ENCODE measurements around the gene NIPAL4.

Gene NIPAL4

DNA sequence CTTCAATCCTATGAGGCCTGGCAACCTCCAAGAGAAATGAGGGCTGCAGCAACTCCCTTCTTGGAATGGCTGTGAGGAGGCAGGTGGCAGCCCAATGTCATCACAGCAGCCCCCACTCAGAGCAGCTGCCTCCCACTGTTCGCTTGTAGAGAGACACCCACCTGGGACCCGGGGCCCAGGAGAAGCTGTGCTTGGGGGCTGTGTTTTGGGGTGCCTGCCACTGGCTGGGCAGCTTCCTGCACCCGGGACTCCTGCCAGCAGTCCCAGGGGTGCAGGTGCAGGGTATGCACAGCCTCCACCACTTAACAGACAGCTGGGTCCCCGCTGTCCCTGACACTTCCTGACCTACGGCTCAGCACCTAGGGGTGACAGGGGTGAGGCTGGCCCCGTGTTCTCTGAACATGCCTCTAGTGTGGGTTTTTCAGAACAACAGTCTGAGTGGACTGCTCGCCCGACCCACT is 26.2 kb downstream of the NIPAL4 start:
- DNase-seq, result no peak

DNA sequence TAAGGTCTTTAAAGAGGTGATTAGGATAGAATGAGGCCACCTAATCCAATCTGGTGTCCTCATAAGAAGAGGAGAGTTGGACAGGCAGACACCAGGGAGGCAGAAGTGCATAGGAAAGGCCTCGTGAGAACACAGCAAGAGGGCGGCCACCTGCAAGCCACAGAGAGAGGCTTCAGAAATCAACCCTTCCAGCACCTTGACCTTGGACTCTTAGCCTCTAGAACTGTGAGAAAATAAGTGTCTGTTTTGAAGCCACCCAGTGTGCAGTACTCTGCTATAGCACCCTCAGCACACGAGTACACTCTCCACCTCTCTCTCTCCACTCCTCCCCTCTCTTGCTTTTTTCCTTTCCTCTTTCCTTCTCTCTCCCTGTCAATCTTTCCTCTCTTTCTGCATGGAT is 26.8 kb downstream of the NIPAL4 start:
- no peak for DNase-seq

DNA sequence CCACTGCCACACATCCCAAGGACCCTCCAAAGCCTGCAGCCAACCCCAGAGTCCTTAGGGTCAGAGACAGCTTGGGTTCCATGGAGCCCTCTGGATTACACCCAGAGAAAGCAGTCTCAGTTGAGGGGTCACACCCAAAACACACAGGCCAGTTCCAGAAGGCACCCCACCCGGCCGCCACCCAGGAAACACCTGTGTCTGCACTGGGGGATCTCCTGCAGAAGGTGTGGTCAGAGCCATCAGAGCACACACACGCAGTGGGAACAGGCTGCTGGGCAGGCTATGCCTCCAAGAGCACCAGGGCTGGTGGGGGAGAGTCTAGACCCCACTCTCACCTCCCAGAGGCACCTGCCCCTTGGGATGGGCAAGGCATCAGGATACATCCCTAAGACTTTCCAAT is 27.3 kb downstream of the NIPAL4 start:
- DNase-seq, result no peak

DNA sequence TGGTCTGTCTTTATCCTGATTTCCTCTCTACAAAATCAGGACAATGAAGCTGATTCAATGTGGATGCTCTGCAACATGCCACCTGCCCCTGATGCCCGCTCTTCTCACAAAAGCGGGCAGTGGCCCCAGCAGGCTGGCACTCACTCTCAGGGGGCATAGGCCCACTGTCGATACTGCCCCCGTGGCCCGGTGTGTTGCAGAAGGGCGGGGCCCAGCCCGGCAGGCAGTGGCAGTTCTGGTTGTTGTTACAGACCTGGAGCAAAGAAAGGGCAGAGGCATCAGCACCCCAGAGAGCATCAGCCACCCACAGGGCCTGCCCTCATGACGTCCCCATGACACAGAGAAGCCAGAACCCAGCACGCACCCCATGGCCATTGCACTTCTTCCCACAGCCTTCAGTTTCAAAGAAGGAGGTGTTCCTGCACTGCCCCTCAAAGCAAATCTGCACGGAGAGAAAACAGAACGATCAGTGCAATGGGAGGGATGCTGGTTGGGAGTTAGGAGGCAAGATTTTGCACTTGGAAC is 31.5 kb downstream of the NIPAL4 start:
- DNase-seq, result no peak

DNA sequence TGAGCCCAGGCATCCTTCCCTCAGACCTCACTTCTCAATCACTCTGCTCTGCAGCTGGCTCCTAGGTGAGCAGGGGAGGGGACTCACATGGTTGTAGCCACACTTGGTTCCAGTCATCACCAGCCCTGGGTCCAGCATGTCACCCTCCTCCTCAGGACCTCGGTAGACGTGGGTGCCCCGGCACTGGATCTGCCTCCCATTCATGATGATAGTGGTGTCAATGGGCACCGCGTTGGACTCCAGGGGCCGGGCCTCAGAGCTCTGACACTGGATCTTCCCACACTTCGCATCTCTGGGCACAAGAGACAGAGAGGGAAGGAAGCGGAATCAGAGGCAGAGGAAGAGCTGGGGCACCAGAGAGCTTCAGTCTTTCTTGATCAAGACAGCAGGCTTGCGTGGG is 32.9 kb downstream of the NIPAL4 start:
- DNase-seq, result no peak

DNA sequence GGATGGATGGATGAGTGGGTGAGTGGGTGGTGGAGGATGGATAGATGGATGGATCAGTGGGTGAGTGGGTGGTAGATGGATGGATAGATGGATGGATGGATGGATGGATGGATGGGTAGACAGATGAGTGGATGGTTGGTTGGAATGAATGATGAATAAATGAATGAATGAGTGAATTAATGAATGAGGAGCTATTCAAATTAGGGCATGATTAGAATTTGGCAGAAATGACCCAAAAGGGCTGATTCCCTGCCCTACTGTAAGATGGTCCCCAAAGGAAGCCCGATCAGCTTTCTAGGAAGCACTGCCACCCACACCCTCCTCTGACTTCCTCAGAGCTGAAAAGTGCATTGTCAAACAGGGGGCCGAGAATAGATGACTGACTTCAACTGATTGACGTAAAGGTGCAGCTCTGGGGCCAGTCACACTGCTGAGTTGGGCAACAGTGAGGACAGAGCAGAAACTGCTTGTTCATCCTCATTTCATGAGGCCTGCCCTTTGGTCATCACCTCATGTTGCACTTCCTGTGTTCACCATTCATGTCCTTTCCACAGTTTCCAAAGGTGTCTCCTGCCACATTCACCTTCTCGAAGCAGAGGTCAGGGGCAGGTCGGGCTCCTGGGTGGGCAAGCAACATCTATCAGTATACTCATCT is 34.3 kb downstream of the NIPAL4 start:
- no peak for DNase-seq

DNA sequence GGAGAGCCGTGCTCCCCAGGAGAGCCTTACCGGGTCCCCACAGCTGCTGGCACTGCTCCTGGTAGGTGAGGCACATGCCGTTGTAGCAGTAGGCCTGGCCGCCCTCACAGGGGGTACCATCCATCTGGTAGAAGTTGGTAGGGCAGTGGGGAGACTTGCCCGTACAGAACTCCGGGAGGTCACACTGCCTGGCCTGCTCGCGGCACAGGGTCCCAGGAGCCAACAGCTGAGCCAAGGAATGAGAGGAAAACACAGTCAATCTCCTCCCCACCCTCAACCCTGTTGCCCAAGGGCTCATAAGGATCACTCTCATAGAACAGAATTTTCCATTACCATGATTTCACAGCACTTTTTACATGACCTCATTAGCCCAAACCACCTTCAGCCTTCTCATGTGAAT is 36.9 kb downstream of the NIPAL4 start:
- DNase-seq, result no peak

DNA sequence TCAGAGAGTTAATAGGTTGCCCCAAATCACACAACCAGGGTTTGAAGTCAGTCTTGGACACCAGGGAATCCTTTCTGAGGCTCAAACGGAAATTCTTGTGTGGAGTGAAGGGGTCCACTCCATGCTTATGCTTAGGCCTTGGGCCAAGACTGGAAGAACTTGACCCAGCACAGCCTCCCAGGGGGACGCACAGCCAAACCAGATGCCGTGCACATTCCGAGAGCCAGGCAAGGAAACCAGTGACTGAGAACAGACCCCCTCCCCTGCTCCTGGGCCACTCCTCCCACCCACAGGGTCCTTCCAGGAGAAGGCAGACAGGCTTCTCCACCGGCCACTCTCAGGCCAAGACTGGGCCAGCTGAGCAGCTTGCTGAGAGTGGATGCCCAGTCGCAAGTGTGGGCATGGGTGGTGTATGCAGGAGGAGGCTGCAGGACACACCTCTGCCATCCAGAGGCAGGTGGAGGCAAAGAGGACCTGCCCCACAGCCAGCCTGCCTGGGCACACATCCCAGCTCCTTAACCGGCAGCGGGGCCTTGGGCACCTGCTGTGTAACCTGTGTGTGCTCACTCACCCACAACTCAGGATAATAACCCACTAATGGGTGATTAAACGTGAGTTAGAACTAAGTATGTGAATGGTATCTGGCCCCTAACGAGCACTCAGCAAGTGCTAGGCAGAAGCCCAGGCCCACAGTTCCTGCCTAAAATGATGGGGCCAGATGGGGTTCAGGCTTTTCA is 38.0 kb downstream of the NIPAL4 start:
- DNase-seq, result no peak

DNA sequence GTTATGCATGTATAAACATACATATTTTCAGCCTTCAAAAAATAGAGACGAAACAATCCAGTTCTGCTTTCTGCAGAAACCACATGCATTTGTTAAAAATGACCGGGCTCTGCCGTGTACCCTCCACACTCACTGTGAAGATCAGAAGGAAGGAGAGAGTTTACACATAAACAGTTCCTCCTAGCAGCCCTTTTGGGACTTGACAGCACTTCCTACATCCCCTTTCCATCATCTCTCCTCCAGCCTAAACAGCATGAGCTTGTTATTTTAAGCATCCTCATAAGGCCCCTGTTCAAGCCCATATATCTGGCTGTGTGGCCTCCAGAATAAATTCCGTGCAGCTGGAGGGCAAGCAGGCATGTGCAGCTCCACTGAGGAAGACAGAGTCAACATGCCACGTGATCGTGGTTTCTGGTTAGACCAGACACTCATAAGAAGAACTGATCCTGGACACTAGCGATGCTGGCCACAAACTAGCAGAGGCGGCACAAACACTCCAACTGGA is 42.2 kb downstream of the NIPAL4 start:
- DNase-seq, result no peak

DNA sequence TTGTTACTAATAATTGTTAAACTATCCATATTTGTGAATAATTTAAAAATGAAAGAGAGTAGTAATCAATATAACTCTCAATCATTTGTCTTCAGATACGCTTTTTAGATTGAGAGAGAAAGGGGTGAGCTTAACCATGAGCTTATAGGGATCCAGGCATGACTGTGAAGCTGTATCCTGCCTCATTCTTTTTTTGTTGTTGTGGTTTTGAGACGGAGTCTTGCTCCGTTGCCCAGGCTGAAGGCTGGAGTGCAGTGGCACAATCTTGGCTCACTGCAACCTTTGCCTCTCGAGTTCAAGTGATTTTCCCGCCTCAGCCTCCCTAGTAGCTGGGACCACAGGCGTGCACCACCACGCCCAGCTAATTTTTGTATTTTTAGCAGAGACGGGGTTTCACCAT is 44.0 kb downstream of the NIPAL4 start:
- DNase-seq, result no peak

DNA sequence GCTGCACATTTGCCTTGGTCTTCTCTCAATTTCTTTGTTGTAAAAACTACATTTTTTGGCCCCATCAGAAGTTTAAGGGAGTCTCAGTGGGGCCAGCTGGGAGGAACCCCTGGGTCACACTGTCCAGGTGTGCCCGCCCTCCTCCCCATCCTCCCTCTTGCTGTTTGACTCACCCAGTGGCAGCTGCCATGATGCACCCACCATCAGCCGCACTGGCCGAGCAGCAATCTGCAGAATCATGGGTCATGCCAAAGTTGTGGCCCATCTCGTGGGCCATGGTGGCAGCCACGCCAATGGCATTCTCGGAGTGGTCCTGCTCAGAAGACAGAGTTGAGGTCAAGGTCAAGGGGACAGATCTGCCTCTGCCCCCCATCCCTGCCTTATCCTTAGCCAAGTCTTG is 45.5 kb downstream of the NIPAL4 start:
- no peak for DNase-seq

DNA sequence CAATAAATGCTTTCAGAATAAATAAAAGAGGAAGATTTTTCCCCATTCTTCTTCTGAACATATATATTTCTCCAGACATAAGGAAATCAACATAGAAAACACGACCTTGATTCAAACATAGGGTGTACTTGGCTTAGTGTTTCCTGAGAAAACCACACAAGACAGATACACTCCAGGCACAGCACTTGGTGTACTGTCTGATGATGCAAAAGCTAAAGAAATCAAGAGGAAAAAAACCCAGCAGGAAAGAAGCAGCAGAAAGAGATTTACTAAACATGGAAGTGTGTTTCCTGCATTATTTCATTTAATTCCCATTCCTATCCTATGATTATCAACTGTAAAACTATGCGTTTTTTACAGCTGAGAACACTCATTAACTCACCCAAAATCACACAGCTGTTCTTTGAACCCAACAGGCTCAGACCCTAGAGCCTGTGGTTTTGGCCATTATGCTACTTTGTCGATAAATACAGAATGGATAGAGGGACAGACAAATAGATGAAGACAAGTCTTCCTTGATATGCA is 46.1 kb downstream of the NIPAL4 start:
- no peak for DNase-seq

DNA sequence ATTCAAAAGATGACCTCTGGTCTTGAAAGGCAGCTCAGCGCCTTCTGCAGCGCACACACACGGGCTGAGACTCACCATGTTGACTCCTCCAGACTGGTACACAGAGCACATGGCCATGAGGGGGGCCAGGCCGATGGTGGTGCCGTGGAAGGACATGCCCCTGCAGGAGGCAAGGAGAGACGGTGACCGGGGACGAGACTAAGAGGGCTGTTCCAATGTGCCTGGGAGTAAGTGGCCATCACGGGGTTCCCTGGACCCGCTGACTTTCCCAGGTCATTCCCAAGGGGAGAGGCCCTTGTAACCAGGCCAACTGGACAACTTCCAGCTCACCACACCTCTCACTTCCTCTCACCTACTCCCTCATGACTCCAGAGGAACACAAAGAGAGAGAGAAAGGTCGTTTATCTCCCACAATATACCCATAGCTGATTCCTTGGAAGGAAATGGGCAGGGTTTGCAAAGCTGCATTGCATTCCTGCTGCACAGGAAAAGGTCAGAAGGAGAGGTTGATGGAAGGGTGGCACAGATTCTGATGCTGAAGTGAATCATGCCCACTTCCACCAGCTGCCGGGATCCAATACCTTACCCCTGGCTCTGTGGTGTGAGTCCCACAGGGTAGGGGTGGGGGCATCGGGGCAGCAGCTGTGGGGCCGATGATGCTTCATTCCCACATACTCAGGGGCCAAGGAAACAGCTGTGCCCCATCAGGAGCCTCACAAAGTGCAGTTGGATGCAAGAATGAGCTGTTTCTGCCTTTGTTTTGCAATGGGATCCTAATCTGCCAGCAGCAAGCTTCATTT is 47.2 kb downstream of the NIPAL4 start:
- no peak for DNase-seq

DNA sequence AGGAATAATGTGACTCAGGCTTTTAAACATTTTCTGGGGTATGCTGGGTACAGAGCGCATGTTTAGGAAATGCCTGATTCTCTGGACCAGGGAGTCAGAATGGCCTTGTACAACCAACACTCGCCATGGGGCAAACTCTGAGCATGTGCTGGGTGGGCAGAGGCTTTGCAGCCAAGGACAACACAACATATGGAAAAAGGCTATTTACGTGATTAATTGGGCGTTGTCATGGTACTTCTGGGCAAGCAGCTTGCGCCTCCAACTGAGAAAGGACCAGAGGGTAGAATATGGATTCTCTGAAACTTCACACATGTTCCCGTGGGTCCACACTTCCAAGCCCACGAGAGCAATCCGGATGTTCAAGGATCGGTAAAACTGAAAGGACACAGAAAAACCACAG is 49.1 kb downstream of the NIPAL4 start:
- no peak for DNase-seq

DNA sequence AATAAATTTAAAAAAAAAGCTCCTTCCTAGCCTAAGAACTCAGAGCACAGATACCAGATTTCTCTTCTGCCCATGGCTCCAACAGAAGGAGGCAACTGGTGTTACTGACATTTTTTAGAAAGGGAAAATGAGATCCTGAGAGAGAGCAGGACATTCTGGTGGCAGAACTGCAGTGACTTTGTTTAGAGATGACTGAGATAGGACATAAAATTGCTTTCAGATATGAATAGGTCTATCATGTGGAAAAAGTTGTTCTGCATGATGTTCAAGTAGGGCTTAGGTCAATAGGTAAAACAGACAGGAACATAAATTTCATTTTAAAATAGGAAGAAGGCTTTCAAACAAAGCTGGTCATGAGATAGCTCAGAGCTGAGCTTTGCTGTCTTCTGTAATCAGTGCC is 49.6 kb downstream of the NIPAL4 start:
- DNase-seq, result no peak

DNA sequence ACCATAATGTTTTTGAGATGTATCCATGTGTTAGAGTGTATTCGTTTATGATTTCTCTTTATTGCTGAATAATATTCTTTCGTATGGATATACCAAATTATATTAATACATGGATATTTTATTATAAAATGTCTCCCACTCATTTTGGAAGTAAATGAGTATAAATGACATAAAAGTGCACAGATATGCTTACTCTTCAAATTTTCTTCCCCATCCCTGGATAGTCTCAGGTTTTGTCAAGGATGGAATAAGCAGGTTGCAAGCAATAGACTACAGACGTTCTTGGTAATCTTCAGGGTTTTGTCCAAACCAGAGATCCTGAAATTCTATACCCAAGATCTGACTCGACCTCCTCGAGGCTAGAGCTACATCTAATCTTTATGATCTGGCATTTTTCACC is 50.7 kb downstream of the NIPAL4 start:
- DNase-seq, result no peak

DNA sequence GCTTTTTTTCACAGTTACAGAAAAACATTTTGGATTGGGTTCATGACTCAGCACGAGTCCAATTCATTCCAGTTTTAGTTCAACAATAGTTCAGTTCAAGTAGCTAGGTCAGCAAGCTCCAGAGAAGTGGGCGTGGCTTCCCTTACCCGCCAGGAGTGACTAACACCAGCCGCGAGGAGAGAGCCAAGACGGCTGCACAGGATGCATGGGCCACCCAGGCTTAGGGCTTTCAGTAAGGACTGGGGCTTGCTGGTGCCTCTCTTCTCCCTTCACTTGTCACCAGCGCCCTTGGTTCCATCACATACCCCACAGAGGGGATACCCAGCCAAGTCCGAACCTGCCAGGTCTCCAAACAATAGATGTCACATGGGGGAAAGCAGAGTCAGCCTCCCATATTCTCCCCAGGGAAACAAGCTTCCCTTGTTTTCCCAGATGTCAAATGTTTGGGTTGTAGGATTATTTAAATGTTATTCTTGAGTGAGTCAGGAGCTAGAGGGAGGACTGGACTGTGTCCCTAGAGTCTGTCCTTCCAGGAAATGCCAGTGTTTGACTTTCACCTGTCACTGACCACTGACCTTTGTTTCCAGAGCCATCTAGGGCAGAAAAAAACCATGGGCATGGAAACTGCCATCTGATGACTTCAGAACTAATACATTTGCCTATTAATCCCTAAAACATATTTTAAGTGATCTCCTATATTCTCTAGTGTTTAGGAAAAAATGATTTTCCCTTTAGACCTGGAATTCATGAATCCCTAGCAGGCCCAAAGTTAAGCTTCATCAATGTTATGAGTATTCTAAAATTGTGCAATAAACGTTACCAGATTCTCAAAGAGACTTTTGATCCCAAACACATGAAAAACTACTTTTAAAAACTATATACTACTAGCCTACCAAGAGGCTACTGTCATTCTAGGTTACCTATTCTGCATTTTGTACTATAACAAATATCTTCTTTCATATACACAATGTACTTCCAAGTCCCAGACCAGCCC is 51.9 kb downstream of the NIPAL4 start:
- no peak for DNase-seq

DNA sequence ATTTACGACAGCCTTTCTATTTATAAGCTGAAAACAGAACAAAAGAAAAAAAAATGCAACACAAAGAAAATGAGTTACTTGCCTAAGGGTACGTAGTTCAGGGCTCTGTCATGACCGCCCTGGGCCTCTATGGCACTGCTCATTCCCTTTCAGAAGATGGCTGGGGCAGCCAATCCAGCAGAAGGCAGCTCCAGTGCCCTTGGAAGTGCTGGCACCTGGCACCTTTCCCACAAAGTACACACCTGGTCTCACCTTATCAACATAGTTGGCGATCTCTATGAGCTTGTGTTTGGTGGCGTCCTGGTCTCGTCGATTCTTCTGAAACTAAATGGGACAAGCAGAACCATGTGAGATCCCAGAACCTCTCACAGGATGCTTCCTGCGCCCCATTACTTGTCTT is 53.2 kb downstream of the NIPAL4 start:
- no peak for DNase-seq

DNA sequence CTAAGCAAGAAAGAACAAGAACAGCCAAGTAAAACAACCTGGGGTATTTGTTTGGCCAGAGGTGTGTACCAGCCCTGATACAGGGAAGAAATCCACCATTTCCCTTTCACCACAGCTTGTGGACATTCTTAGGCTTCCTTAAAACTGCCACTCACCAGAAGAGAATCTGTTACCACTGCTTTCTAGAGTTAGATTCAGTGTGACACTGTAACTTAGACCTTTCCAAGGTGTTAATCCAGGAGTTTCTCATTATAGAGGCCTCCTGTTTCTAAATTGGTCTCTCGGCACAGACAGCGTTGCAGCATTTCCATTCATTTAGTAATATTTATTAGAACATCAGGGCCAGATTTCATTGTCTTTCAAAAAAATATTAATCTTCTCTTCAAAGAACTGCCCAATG is 55.0 kb downstream of the NIPAL4 start:
- no peak for DNase-seq

DNA sequence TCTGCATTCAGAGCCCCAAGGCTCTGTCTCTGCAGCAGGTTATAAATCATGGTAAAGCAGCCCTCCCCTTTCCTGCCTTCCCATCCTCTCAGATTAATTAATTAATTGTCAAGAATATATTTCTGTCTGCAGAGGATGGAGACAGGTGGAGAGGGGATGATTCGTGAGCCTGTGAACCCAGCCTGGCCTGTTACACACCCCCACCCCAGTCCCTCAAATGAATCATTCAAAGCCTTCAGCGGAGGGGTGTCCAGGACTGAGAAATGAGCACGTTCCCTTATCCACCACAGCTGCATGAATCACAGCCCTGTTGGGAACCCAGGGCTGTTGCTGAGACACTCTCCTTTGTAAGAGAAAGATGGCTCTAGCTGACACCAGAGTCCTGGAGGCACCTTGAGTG is 56.0 kb downstream of the NIPAL4 start:
- DNase-seq, result no peak

DNA sequence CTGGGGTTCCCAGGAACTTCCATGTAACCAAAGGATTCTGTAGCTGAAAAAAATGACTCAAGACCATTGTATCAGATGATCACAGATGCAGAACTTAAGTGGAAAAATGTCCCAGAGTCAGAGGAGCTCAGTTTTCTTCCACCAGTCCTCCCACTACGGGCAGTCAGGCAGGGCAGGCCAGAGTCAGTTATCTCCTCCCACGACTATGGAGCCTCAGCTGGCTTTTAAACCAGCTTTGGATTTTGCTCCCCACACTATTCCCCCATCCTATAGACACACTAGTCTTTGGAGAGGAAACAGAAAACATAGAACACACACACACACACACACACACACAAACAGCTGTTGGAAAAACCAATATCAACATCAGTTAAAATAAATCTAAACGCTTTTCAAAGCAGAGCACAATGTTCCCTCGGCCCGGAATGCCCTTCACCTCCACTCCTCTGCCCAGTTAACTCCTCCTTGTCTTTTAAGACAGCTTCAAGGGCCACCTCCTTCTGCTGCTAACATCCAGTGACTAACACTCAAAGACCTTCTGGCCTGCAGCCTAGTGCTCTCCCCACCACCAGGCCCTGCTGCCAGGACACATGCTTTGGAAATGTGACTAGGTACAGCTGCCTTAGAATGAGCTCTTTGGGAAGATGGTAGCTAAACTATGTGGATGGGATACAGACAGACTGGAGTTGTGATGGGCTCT is 56.8 kb downstream of the NIPAL4 start:
- no peak for DNase-seq
